Measurements from ENCODE around the gene KIRREL3.

KIRREL3 gene

DNA sequence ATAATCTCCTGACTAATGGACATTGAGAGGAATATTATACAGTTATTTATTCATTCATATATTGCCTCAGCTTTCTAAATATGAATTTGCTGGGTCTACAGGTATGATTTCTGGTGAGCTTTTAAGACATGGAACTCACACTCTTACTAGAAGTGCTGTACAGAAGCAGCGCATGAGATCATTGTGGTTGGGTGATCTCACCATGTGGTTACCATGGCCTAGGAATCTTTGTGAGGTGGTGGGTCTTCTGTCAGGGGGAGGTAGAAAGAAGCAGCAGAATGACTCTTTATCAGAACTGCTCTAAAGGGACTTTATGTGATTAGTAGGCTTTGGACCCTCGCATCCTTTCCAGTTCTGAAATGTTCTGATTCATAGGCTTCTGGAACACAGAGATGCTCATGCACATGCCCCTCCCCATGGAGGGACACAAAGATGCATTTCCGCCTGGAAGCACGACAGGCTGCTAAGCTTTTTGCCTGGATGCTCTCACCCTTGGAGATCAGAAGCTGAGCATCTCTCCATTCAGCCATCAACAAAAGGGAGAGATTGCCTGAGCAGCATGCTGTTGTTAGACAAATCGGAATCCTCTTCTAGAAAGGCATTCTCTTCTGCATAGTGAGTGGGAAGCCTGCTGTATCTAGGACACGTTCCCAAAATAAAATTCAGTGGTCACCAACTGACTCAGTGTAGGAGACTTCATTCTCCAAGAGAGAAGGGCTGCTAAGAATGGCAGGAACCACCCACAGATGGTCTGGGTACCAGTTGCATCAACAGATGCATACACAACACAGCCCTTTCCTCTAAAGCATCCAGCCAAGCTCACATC lies 51.3 kb downstream of the KIRREL3 start:
- no peak for DNase-seq

DNA sequence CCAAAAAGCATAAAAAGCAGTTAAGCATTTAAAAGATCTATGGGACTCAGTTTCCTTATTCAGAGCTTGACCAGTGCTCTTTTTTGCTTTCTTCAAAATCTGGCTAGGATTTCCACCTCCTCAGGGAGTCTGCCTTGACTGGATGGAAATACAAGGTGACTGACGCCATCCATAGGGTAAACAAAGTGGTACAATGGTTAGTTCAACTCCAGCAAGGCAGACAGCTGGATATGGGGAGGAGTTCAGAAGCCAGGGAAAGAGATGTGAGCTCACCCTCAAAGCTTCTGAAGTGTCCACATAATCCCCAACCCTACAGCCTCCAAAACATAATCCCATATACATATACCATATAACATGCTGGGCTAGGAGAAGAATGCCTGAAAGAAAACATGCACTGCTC lies 52.0 kb downstream of the KIRREL3 start:
- DNase-seq = no peak

DNA sequence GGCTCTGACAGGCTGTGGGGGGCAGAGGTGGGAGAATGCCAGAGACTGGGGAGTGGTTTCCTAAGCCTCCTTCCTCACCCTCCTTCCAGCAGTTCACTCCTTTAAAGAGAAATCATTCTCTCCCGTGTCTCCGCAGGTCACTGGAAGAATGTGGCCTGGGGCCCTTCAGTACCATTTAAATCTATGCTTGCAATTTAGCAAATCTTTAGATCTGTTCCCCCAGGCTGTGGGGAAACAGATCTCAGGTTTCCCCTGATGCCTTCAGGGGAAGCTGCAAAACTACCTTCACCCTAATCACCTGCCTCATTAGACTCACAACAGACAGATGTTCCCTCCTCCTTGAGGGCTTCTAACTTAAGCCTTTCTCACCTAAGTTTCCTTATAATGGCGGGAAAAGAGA lies 55.3 kb downstream of the KIRREL3 start:
- no peak for DNase-seq

DNA sequence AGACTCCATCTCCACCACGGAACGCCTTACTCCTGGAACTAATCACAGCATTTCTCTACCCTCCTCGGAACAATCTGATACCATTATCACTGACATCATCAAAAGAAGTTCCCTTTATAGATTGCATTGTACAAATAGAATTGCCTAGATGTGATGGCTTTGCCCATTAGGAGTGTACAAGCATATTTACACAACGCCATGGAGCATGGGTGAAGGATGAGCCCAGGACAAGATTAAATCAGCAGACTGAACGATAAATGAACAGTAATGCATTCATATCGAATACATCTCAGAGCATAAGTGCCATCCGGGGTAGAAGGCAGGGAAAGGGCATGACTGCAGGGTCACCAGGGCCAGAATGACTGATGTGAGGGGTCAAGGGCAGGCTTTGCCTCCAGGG lies 57.3 kb downstream of the KIRREL3 start:
- DNase-seq = no peak

DNA sequence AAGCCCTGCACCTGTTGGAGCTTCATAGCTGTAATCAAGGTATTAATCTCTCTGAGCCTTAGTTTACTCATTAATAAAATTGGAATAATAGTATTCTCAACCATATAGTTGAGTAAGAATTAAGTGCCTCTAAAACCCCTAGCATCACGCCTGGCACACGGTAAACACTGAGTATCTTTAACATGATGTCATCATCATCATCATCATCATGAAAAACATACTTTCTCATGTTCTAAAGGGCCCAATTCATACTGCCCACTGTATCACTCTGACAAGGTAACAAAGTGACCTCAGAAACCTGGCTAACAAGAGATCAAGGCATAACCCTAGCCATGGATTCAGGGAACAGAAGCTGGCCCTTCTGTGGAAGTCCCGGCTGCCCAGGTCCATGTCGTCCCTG lies 58.4 kb downstream of the KIRREL3 start:
- no peak for DNase-seq

DNA sequence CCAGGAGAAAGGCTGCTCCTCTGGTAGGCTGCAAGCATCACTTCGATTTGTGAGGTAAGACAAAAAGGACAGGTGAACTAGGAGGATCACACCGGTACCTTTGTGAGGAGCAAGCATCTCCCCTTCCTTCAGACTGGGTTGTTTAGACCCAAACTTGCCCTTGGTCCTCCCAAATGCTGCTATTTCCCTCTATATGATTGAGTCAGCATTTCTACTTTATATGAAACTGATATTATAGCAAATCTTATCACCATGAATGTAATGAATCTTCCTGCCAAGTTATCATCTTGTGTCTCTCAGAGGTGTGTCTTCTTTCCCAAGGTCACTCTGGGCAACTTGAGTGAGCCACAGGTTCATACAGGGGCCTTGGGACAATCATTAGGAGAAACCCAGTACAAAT lies 61.0 kb downstream of the KIRREL3 start:
- DNase-seq = no peak

DNA sequence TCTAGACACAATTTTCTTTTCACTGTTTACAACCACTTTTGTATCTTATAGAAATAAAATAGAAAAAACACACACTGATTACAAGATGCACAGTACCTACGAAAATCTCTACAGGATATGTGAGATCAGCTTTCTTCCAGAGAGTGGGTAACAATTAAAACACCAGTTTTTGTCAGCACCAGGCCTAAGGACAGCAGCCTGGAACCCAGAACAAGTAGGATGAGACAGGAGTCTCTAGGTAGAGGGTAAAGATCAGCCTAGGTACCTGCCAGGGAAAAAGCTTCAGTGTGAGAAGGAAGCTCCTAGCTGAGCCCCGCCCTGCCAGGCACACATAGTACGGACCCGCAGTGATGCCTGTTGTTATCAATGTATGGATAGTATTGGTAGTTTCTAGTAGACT lies 61.9 kb downstream of the KIRREL3 start:
- DNase-seq = no peak

DNA sequence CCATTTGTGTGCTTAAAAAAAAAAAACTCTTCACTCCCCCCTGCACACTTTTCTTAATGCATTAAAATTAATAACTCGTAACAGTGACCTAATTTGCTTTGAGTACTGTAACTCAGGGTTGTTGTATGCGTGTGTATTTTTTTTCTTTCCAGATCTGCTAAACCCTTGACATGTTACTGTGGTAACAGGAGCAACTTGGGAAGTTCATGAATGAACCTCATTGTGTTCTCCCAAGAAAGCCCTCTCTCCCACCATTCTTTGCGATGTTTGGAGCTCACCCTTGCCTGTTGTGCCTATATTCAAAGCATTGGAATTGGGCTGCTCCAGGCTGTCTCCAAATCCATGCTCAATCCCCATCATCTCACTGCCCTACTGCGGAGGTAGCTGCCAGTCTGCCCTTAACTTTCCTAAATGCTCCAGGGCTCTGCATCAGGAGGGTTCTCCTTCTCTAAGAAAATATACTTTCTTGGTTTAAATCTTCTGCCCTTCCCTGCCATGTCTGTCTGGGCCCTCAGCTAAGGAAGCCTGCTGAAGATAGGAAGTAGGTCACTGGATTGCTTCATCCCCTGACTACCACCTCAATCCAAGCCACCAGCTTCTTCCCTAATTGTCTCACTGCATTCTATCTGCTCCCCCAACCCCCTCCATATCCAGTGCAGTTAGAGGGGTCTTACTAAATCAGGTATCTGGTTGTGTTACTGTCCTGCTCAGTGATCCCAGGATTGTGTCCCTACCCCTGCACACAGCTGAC lies 70.3 kb downstream of the KIRREL3 start:
- DNase-seq = no peak

DNA sequence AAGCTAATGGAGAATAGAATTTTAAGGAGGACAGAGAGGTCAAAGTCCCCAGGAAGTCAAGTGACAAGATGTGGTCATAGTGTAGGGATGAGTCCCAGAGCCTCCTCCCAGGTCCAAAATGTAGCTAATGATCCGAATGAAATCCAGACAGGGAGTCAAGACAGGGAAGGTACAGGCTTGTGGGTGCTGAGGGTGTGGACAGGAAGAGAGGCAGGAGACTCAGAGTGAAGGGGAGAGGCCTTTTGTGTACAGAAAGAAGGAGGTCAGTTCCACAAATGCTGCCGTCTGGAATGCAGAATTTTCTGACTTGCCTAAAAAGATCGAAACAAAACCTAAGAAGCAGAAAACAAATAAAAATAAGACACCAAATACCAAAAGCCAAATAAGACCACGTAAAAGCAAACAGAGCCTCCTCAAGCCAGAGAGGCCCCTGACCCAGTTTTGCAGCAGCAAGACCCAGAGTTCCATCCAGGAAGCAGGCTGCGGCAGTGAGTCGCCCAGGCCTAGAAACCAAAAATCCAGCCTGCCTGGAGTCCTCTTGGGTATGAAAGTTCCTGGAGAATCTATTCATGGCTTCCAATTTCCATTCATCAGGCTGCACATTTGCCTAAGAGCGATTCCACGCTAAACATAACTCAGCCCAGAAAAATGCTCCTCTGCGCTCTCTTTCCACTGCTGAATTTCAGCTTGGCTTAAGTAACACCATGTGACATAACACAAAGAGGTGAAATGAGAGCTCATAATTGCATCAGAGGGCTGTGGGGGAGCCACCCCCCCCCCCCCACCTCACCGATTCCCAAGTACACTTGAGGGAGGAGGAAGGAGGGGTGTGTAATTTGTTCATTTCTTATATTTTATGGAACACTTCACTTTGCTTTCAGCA lies 71.2 kb downstream of the KIRREL3 start:
- DNase-seq = no peak

DNA sequence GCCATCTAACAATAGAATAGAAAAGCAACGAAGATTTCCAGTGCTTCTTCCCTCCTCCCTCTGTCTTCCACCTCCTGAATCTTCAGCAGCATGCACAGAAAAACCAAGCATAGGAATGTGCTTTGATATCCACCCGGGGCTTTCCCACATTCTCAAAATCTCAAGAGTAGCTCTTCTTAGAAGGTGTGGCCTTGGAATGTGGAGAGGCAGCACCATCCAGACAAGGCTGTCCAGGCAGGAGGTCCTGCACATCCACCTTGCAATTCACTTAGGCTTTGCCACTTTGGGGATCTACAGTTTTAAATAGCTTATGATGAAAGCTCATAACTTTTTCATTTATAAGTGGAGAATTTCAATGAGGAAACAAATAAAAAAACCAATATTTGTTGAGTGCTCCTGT lies 72.9 kb downstream of the KIRREL3 start:
- no peak for DNase-seq

DNA sequence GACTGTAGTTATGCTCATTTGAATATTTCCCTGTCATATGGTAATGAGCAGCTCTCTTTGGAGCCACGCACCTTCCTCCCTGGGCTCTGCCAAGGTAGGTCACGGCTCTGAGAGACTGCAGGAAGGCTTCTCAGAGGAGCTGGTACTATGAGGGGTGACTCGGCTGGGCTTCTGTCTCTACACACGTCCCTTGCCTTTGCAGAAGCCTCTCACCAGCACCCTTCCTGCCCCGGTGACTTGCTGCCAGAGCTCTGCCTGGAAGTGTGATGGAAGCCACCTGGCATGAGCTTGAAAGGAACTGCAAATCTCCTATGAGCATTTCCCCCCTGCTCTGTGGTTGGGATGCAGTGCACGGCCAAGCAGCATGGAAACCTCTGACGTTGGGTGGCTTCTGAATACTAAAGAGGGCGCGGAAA lies 74.2 kb downstream of the KIRREL3 start:
- DNase-seq = no peak

DNA sequence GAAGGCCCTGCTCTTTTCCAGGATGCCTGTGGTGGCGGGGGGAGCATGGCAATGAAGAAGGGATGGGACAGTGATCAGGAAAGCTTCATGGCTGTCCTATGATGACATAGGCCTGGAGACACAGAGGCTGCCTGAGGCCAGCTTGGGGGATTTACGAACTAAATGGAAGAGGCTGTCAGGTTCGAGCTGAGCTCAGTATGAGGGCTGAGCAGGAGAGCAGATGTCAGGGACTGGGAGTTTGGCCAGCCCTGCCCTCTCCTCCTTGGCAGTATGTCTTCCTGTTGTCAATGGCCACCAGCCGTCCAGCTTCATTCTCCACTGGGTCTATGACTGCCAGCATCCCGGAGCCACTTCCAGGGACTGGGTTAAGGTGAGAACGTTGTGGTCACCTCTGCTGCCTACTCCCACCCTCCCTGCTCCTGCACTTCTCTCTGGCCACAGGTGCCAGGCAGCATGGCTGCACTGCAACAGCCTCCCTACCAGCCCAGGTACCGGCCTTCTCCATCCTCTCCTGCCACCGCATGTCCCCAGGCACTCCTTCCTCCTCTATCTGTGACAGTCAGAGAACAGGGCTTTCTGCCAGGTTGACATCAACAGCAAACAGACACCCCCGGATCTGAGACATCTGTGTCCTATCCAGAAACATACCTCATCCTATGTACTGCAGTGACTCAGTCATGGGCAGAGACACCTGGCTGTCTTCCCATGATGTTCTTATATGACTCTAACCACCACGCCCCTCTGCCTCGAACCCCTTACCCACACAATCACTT lies 75.1 kb downstream of the KIRREL3 start:
- DNase-seq = no peak

DNA sequence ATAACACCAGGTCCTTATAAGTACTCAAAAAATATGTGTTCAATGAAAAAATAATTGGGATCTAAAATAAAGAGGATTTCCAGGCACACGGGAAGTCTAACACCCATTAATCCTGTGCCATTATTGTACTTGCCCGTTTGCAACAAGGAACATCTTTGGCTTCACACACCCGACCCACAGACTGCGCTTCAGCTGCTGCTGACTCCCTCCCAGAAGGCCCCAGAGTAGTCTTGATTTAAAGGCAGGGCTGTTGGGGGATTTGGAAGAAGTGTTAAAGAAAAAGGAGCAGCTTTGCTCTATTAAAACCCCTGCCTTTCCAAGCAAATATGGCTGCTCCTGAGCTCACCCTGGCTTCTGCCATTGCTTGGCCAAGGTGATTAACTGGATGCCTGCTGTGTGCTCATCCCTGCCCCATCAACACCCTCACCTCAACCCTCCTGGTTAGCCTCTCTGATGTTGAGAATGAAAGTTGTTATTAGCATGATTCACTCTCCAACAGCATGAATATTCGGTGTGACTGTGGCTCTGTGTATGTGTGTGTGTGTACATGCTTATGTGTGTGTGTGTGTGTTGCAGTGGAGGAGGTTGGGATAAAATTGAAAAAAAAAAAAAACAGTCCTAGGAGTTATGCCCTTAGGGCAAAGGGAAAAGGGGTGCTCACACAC lies 76.1 kb downstream of the KIRREL3 start:
- DNase-seq = no peak

DNA sequence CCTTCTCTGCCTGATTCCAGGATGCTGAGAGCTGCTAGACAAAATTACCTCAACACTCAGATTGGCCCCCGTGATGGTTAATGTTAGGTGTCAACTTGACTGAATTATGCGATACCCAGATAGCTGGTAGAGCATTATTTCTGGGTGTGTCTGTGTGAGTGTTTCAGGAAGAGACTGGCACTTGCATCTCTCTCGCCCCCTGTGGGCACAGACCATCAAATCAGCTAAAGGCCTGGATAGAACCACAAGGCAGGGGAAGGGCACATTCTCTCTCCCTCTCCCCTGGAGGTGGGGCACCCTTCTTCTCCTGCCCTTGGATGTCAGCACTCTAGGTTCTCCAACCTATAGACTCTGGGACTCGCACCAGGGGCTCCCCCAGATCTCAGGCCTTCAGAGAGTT lies 79.7 kb downstream of the KIRREL3 start:
- no peak for DNase-seq

DNA sequence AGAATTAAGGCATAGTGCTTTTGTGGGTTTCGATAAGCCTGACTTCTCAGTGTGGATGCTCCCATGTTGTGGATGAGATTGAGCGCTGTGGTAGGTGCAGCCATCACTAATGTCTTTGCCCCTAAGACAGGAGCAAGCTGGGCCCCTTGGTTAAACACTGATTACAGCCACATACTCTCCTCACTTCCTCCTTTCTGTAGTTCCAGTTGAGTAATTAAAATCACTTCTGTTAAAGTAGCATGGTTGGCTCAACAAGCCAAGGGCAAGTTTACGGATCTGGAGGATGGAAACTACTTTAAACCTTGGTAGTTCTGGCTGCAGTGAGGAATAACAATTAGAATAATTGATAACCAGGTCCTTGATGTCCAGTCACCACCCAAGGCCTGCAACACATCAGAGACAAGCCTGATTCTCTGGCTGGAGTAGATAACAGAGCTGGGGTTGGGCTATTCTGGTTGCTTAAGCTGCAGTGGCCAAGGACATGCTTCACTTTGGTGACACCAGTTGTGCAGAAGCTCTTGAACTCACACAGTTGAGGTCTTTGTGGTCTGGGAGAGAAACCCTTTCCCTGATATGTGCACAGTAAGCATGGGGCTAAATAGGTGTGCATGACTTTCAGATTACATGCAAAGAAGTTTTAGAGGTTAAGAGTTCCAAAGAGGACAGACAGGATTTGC lies 81.3 kb downstream of the KIRREL3 start:
- DNase-seq = no peak

DNA sequence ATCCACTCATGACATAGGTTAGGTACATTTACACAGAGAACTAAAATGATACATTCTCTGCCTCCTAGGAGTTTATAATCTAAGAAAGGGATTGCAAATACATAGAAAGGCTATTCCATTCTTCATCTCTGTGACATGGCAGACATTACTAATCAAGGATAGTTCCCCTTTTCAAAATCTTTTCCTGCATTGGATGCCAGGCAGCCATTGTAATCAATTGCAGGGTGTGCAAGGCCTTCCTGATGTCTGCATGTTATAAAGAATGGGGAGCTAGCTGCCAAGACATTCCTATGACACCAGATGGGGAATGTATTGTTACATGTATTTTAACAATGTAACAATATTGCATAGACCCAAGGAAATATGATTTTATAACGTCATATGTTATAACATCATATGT lies 82.0 kb downstream of the KIRREL3 start:
- no peak for DNase-seq

DNA sequence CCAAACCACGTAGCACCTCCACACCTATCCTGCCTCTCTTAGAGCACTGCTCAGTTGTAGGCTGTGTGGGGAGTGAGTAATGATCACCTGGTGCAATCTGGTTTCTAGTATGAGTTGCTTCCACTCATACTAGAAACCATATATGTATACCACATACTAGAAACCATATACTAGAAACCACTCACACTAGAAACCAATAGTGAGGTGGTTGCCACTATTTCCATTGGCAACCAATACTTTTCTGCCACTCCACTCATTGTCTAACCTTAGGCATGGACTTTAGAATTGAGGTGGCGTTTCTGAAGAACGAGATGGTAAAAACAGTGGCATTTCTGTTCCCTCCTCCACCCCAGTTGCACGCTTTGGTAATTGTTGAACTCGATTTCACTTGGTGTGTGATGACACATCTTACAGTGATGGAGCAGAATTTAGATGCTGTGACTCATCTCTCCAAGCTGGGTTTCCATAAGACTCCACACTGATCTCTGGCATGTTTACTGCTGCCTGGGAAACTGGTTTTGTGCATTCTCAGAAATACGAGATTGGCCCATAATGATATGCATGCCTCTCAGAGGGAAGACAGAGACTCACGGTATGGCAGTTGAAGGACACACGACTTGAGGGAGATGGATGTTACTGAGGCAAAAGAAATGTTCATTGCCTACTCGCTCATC lies 82.9 kb downstream of the KIRREL3 start:
- DNase-seq = no peak

DNA sequence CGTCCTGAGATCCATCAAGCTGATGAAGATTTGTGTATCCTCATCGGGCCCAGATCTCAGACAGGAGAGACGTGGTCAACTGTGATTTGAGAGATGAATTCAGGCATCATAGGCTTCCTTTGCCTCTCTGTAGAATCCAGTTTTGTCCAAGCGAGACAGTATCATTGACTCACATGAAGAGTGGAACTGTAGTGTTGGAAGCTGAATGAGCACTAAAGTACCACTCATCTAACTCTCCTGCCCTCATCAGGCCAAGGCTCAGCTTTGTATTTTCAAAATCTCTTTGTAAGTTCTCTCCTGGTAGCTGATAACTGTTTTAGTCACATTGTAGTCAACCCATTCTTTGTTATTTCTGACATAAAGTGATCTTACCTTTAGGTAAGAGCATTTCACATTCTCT lies 85.1 kb downstream of the KIRREL3 start:
- DNase-seq = no peak

DNA sequence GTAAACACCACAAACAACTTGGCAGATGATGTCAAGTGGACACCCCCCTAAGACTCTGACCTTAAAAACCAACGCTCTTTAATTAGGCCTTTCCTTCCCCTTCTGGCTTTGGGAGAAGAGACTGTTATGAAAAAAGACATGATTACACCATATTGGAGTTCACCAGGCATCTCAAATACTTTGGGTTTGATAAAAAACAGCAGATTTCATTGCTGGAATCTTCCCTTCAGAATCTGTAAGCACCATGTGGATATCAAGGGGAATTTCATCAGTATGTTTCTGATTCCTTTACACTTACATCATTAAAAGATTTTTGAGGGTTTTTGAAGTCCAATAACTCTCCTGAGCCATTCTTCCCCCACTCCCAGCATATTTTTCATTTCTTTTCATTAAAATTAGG lies 85.6 kb downstream of the KIRREL3 start:
- no peak for DNase-seq

DNA sequence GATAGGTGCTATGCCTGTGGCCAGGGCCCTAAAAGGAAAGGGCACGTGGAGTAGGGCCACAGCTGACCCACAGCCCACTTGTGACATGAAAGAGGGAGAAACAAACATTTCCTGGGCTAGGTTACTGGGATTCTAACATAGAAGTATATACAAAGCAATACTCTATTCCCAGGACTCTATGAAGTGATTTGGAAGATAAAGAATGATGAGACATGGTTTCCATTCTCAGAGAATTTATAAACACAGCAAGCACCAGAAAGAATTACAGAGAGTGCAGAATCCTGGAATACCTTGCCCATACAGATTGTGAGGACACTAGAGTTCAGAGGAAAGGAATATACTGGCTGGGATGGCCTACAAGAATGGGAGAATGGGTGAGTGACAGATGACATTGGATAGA lies 86.4 kb downstream of the KIRREL3 start:
- no peak for DNase-seq

DNA sequence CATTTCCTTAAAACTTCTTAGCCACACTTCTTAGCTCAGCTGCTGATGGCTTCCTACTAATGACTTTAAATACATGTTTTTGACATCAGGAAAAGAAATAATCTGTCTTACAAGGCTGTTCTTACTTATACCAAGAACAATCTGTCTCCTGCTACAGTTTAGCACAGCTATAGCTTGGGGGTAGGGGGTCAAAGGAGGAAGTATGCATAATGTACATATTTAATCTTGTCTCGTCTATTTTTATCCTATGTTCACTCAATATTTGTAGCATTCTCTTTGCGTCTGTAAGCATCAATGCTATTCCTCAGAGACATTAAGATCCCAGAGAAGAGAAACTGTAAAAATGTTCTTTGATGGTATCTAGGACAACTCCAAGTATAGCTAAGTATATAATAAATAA lies 96.0 kb downstream of the KIRREL3 start:
- DNase-seq = no peak

All from NCI-H1930 (cell line).